ENCODE data around the gene FMNL3. TPM values are rescaled to one million over a fixed set of nuclear protein-coding genes. Genes with fewer than 3 reads are reported as not detected.
A peak's percentile ranks its signal among the peaks of the same experiment; 100 is the strongest.

FMNL3 gene
- total and polyA plus RNA-seq, 7 experiments from 2014 or later, result 10.4 to 40.4 (median 37.8) TPM

GRCh38 chr12:49702009-49702408, 5.2 kb downstream of the FMNL3 start:
- no peak overlapping the region for H3K4me3 Mint-ChIP-seq
- H3K27me3 Mint-ChIP-seq, result no peaks in the 10 kb centered on the region
- Histone ChIP-seq H3K4me3 (ENCODE audit: low read length) (no peak overlapping the region), H3K27ac (ENCODE audit: low read depth, low read length) (no peak overlapping the region), H3K27me3 (ENCODE audit: control insufficient read depth in 2 of 2, insufficient read depth in 2 of 2, low read length in 2 of 2) (no peaks in the 10 kb centered on the region), H3K36me3 (ENCODE audit: control insufficient read depth in 2 of 3, insufficient read depth in 3 of 3, low read length in 3 of 3) (peaks cover 0 to 7% (median 0%) of the 10 kb centered on the region in 3 experiments), H3K4me1 (ENCODE audit: control insufficient read depth in 2 of 2, insufficient read depth in 2 of 2, low read length in 2 of 2) (peaks cover 25 to 54% of the 10 kb centered on the region in 2 donors), H3K9me3 (ENCODE audit: control insufficient read depth in 2 of 3, low read length in 3 of 3) (no peaks in the 10 kb centered on the region)
- H3K27ac Mint-ChIP-seq, result peak overlapping the region in 3 of 9 donors; percentile 28 to 88 (median 70)
- intact Hi-C loops (cut with micrococcal nuclease), result loop anchor here in 1 of 2 donors (10.0 kb wide), 1 partner anchor 337 kb away; the partner anchor contains the start of gene SPATS2
- H3K36me3 Mint-ChIP-seq, result peaks cover 0 to 3% (median 0%) of the 10 kb centered on the region in 5 donors
- ATAC-seq, result no peak
- DNase-seq, result no peak
- peaks cover 57 to 84% (median 74%) of the 10 kb centered on the region in 7 donors for H3K4me1 Mint-ChIP-seq
- no peaks in the 10 kb centered on the region for H3K9me3 Mint-ChIP-seq
- POLR2A ChIA-PET, result interaction anchor here (0.6 to 10.5 kb wide), 4 partner anchors 12 to 39 kb away, joined by 6 to 131 read pairs (median 48); no protein-coding TSS in a partner anchor
- CTCF ChIA-PET, result interaction anchor here (6.1 to 11.5 kb wide), 2 partner anchors 27 to 57 kb away, joined by 48 to 229 read pairs; no protein-coding TSS in a partner anchor

GRCh38 chr12:49698619-49699545, 8.3 kb downstream of the FMNL3 start:
- CTCF ChIA-PET, result interaction anchor here (2.9 kb wide), 1 partner anchor 54 kb away, joined by 10 read pairs; no protein-coding TSS in a partner anchor
- H3K4me3 ChIP-seq (ENCODE audit: low read length), result peak overlapping the region; percentile 54

GRCh38 chr12:49697808-49698207, 9.4 kb downstream of the FMNL3 start:
- peaks cover 34 to 68% (median 60%) of the 10 kb centered on the region in 7 donors for H3K4me1 Mint-ChIP-seq
- H3K36me3 Mint-ChIP-seq, result peaks cover 0 to 2% (median 0%) of the 10 kb centered on the region in 5 donors
- Histone ChIP-seq H3K36me3 (ENCODE audit: control insufficient read depth in 2 of 3, insufficient read depth in 3 of 3, low read length in 3 of 3) (no peaks in the 10 kb centered on the region), H3K9me3 (ENCODE audit: control insufficient read depth in 2 of 3, low read length in 3 of 3) (no peaks in the 10 kb centered on the region), H3K4me3 (ENCODE audit: low read length) (no peak overlapping the region), H3K4me1 (ENCODE audit: control insufficient read depth in 2 of 2, insufficient read depth in 2 of 2, low read length in 2 of 2) (peaks cover 14 to 28% of the 10 kb centered on the region in 2 donors), H3K27ac (ENCODE audit: low read depth, low read length) (no peak overlapping the region), H3K27me3 (ENCODE audit: control insufficient read depth in 2 of 2, insufficient read depth in 2 of 2, low read length in 2 of 2) (no peaks in the 10 kb centered on the region)
- intact Hi-C loops (cut with micrococcal nuclease), result loop anchor here (2.0 kb wide), 1 partner anchor 27 kb away; no protein-coding TSS in a partner anchor
- peak overlapping the region in 2 of 9 donors; percentile 29 to 82 for H3K27ac Mint-ChIP-seq
- DNase-seq, result no peak
- ChIA-PET CTCF (interaction anchor here (0.9 to 2.9 kb wide), 6 partner anchors 9 to 60 kb away, joined by 3 to 10 read pairs (median 5); no protein-coding TSS in a partner anchor), POLR2A (interaction anchor here (0.6 to 3.3 kb wide), 11 partner anchors 9 to 152 kb away, joined by 3 to 18 read pairs (median 3); no protein-coding TSS in a partner anchor)
- H3K9me3 Mint-ChIP-seq, result no peaks in the 10 kb centered on the region
- H3K4me3 Mint-ChIP-seq, result peak overlapping the region in 5 of 10 donors; percentile 38 to 89 (median 83)
- H3K27me3 Mint-ChIP-seq, result no peaks in the 10 kb centered on the region
- no peak for ATAC-seq

More at GRCh38 chr12:49698619-49699545, 8.3 kb downstream of the FMNL3 start:
- H3K27ac ChIP-seq (ENCODE audit: low read depth, low read length), result peak overlapping the region; percentile 34
- Mint-ChIP-seq H3K27ac (peak overlapping the region; percentile 32 to 93 (median 83)), H3K4me1 (peaks cover 44 to 74% (median 65%) of the 10 kb centered on the region in 7 donors), H3K36me3 (peaks cover 0 to 3% (median 0%) of the 10 kb centered on the region in 5 donors), H3K27me3 (no peaks in the 10 kb centered on the region), H3K4me3 (peak overlapping the region; percentile 75 to 90 (median 84)), H3K9me3 (no peaks in the 10 kb centered on the region)
- POLR2A ChIA-PET, result interaction anchor here (1.0 to 3.3 kb wide), 6 partner anchors 15 to 51 kb away, joined by 3 to 18 read pairs (median 6); no protein-coding TSS in a partner anchor
- ATAC-seq (peak; percentile 75), DNase-seq (peak in 8 of 9 donors; percentile 15 to 54 (median 24))
- no peaks in the 10 kb centered on the region for H3K9me3 ChIP-seq (ENCODE audit: control insufficient read depth in 2 of 3, low read length in 3 of 3)
- no peaks in the 10 kb centered on the region for H3K36me3 ChIP-seq (ENCODE audit: control insufficient read depth in 2 of 3, insufficient read depth in 3 of 3, low read length in 3 of 3)
- intact Hi-C loops (cut with micrococcal nuclease), result loop anchor here (1.0 to 2.0 kb wide), 2 partner anchors 8 to 28 kb away; partner anchors contain the start of gene FMNL3 (in 1 of the 2)
- H3K27me3 ChIP-seq (ENCODE audit: control insufficient read depth in 2 of 2, insufficient read depth in 2 of 2, low read length in 2 of 2), result no peaks in the 10 kb centered on the region
- H3K4me1 ChIP-seq (ENCODE audit: control insufficient read depth in 2 of 2, insufficient read depth in 2 of 2, low read length in 2 of 2), result peaks cover 14 to 39% of the 10 kb centered on the region in 2 donors

- Mint-ChIP-seq H3K36me3 (peaks cover 0 to 3% (median 0%) of the 10 kb centered on the region in 5 donors), H3K4me3 (no peak overlapping the region), H3K9me3 (no peaks in the 10 kb centered on the region), H3K27ac (peak overlapping the region in 2 of 9 donors; percentile 39 to 78), H3K27me3 (no peaks in the 10 kb centered on the region), H3K4me1 (peaks cover 28 to 65% (median 61%) of the 10 kb centered on the region in 7 donors)
- ChIA-PET POLR2A (interaction anchor here (0.7 to 3.3 kb wide), 6 partner anchors 8 to 40 kb away, joined by 3 to 18 read pairs (median 3); no protein-coding TSS in a partner anchor), CTCF (interaction anchor here (0.7 to 2.9 kb wide), 4 partner anchors 17 to 53 kb away, joined by 3 to 10 read pairs (median 4); no protein-coding TSS in a partner anchor)
- no peak for ATAC-seq
- intact Hi-C loops (cut with micrococcal nuclease), result loop anchor here in 1 of 2 donors (1.0 kb wide), 1 partner anchor 10 kb away; no protein-coding TSS in a partner anchor
- Histone ChIP-seq H3K9me3 (ENCODE audit: control insufficient read depth in 2 of 3, low read length in 3 of 3) (no peaks in the 10 kb centered on the region), H3K36me3 (ENCODE audit: control insufficient read depth in 2 of 3, insufficient read depth in 3 of 3, low read length in 3 of 3) (no peaks in the 10 kb centered on the region), H3K4me3 (ENCODE audit: low read length) (no peak overlapping the region), H3K4me1 (ENCODE audit: control insufficient read depth in 2 of 2, insufficient read depth in 2 of 2, low read length in 2 of 2) (peaks cover 14 to 26% of the 10 kb centered on the region in 2 donors), H3K27me3 (ENCODE audit: control insufficient read depth in 2 of 2, insufficient read depth in 2 of 2, low read length in 2 of 2) (no peaks in the 10 kb centered on the region), H3K27ac (ENCODE audit: low read depth, low read length) (no peak overlapping the region)
- DNase-seq, result no peak
Observed at GRCh38 chr12:49696723-49697122, 10.5 kb downstream of the FMNL3 start.

GRCh38 chr12:49693931-49694444, 13.2 kb downstream of the FMNL3 start:
- ATAC-seq, result no peak
- intact Hi-C loops (cut with micrococcal nuclease), result no loop called here
- no peaks in the 10 kb centered on the region for H3K27me3 ChIP-seq (ENCODE audit: control insufficient read depth in 2 of 2, insufficient read depth in 2 of 2, low read length in 2 of 2)
- ChIA-PET CTCF (interaction anchor here (1.3 to 2.1 kb wide), 2 partner anchors 20 to 49 kb away, joined by 3 to 5 read pairs; no protein-coding TSS in a partner anchor), POLR2A (no interaction called here)
- H3K36me3 ChIP-seq (ENCODE audit: control insufficient read depth in 2 of 3, insufficient read depth in 3 of 3, low read length in 3 of 3), result no peaks in the 10 kb centered on the region
- no peak overlapping the region for H3K27ac Mint-ChIP-seq
- H3K4me1 Mint-ChIP-seq, result peaks cover 31 to 71% (median 64%) of the 10 kb centered on the region in 7 donors
- no peak overlapping the region for H3K4me3 ChIP-seq (ENCODE audit: low read length)
- H3K27me3 Mint-ChIP-seq, result no peaks in the 10 kb centered on the region
- peaks cover 0 to 4% (median 0%) of the 10 kb centered on the region in 5 donors for H3K36me3 Mint-ChIP-seq
- no peaks in the 10 kb centered on the region for H3K9me3 ChIP-seq (ENCODE audit: control insufficient read depth in 2 of 3, low read length in 3 of 3)
- H3K4me3 Mint-ChIP-seq, result no peak overlapping the region
- H3K9me3 Mint-ChIP-seq, result no peaks in the 10 kb centered on the region
- H3K4me1 ChIP-seq (ENCODE audit: control insufficient read depth in 2 of 2, insufficient read depth in 2 of 2, low read length in 2 of 2), result peaks cover 5 to 21% of the 10 kb centered on the region in 2 donors
- no peak overlapping the region for H3K27ac ChIP-seq (ENCODE audit: low read depth, low read length)
- DNase-seq, result no peak

- Mint-ChIP-seq H3K4me1 (peaks cover 23 to 71% (median 59%) of the 10 kb centered on the region in 7 donors), H3K27ac (peak overlapping the region in 1 of 9 donors; percentile 79)
- no peak for ATAC-seq
Observed at GRCh38 chr12:49692851-49693250, 14.4 kb downstream of the FMNL3 start.

More at GRCh38 chr12:49692851-49693250, 14.4 kb downstream of the FMNL3 start:
- H3K27me3 Mint-ChIP-seq, result no peaks in the 10 kb centered on the region
- no peaks in the 10 kb centered on the region for H3K9me3 Mint-ChIP-seq
- intact Hi-C loops (cut with micrococcal nuclease), result no loop called here
- no peak overlapping the region for H3K4me3 Mint-ChIP-seq
- Histone ChIP-seq H3K36me3 (ENCODE audit: control insufficient read depth in 2 of 3, insufficient read depth in 3 of 3, low read length in 3 of 3) (no peaks in the 10 kb centered on the region), H3K27me3 (ENCODE audit: control insufficient read depth in 2 of 2, insufficient read depth in 2 of 2, low read length in 2 of 2) (no peaks in the 10 kb centered on the region), H3K9me3 (ENCODE audit: control insufficient read depth in 2 of 3, low read length in 3 of 3) (no peaks in the 10 kb centered on the region), H3K4me1 (ENCODE audit: control insufficient read depth in 2 of 2, insufficient read depth in 2 of 2, low read length in 2 of 2) (peaks cover 0 to 10% of the 10 kb centered on the region in 2 donors), H3K27ac (ENCODE audit: low read depth, low read length) (no peak overlapping the region), H3K4me3 (ENCODE audit: low read length) (no peak overlapping the region)
- CTCF ChIA-PET, result interaction anchor here (1.1 to 2.1 kb wide), 2 partner anchors 48 to 85 kb away, joined by 3 to 5 read pairs; no protein-coding TSS in a partner anchor
- H3K36me3 Mint-ChIP-seq, result peaks cover 0 to 4% (median 0%) of the 10 kb centered on the region in 5 donors
- POLR2A ChIA-PET, result interaction anchor here (0.6 to 2.2 kb wide), 2 partner anchors 12 to 13 kb away, joined by 4 to 17 read pairs; no protein-coding TSS in a partner anchor
- no peak for DNase-seq
